Mucosa of rectum (tissue), 2 donors: ENCODE results near the gene RASL12.
"Not testable (repeated sequence)": the region's sequence is repeated elsewhere in the genome, so short reads cannot be mapped to it uniquely, and the experiment has no call there.

Experiments used
- H3K27ac ChIP-seq, 2 donors: one replicate each; pipeline ENCODE4 v1.7.0; 2013; ENCODE audit warnings: inconsistent platforms in 2 of 2, low read depth in 2 of 2, low read length in 2 of 2
- H3K27me3 ChIP-seq, 2 donors: one replicate each; pipeline ENCODE4 v1.7.0; 2013; ENCODE audit warnings: low read length in 2 of 2; ENCODE audit not compliant: control insufficient read depth in 2 of 2, insufficient read depth in 2 of 2
- H3K36me3 ChIP-seq, 2 donors: one replicate each; pipeline ENCODE4 v1.7.0; 2013; ENCODE audit warnings: low read length in 2 of 2; ENCODE audit not compliant: control insufficient read depth in 2 of 2, insufficient read depth in 2 of 2
- H3K4me1 ChIP-seq, 2 donors: one replicate each; pipeline ENCODE4 v1.7.0; 2013; ENCODE audit warnings: low read length in 2 of 2, mild to moderate bottlenecking in 1 of 2; ENCODE audit not compliant: control insufficient read depth in 2 of 2, insufficient read depth in 2 of 2
- H3K4me3 ChIP-seq, 2 donors: one replicate each; pipeline ENCODE4 v1.7.0; 2013; ENCODE audit warnings: low read length in 2 of 2
- H3K9ac ChIP-seq, 2 donors: one replicate each; pipeline ENCODE4 v1.7.0; 2013; ENCODE audit warnings: low read length in 2 of 2, low read depth in 1 of 2, mild to moderate bottlenecking in 1 of 2
- H3K9me3 ChIP-seq, 2 donors: one replicate each; pipeline ENCODE4 v1.7.0; 2013; ENCODE audit warnings: low read length in 2 of 2; ENCODE audit not compliant: control insufficient read depth in 2 of 2
- donor health status: healthy.
- donor health status: Normal muscosa, but diverticular disease.

RASL12 gene

GRCh38 chr15:65032801-65033537 lies 34.8 kb downstream of the RASL12 start:
- Histone ChIP-seq H3K27me3 (no peaks in the 10 kb centered on the region), H3K4me1 (peaks cover 14 to 19% of the 10 kb centered on the region in 2 donors), H3K9ac (peak overlapping the region in 1 of 2 donors; percentile 29), H3K27ac (no peak overlapping the region), H3K4me3 (peak overlapping the region in 1 of 2 donors; percentile 25), H3K9me3 (no peaks in the 10 kb centered on the region), H3K36me3 (no peaks in the 10 kb centered on the region)

GRCh38 chr15:65029736-65030208 lies 38.0 kb downstream of the RASL12 start:
- H3K4me1 ChIP-seq: peaks cover 16 to 18% of the 10 kb centered on the region in 2 donors
- no peaks in the 10 kb centered on the region for H3K27me3 ChIP-seq
- H3K9ac ChIP-seq: no peak overlapping the region
- H3K4me3 ChIP-seq: peak overlapping the region; percentile 84 to 93
- no peak overlapping the region for H3K27ac ChIP-seq
- H3K36me3 ChIP-seq: peaks cover 12 to 15% of the 10 kb centered on the region in 2 donors
- H3K9me3 ChIP-seq: no peaks in the 10 kb centered on the region

- Histone ChIP-seq H3K9ac (peak within 1 kb of the TSS; percentile 83 to 91), H3K4me1 (peaks cover 16 to 18% of the 10 kb centered on the region in 2 donors), H3K4me3 (peak within 1 kb of the TSS; percentile 84 to 93), H3K36me3 (peaks cover 15 to 21% of the 10 kb centered on the region in 2 donors), H3K27ac (peak within 1 kb of the TSS; percentile 63 to 76), H3K27me3 (no peaks in the 10 kb centered on the region), H3K9me3 (no peaks in the 10 kb centered on the region)
These were observed 38.7 kb downstream of the RASL12 start, which contains the start of gene MTFMT for GRCh38 chr15:65028921-65029735. TSS of gene MTFMT (minus strand) at chr15:65029639. CDS start at chr15:65029613, 26 bp downstream.

- Histone ChIP-seq H3K4me3 (peak overlapping the region; percentile 84 to 93), H3K36me3 (peaks cover 15 to 28% of the 10 kb centered on the region in 2 donors), H3K4me1 (peaks cover 12 to 15% of the 10 kb centered on the region in 2 donors), H3K9ac (peak overlapping the region; percentile 83 to 91), H3K27ac (peak overlapping the region in 1 of 2 donors; percentile 32), H3K9me3 (no peaks in the 10 kb centered on the region), H3K27me3 (no peaks in the 10 kb centered on the region)
These were observed 39.5 kb downstream of the RASL12 start for GRCh38 chr15:65028338-65028737.

GRCh38 chr15:65027593-65027992 lies 40.2 kb downstream of the RASL12 start:
- no peaks in the 10 kb centered on the region for H3K27me3 ChIP-seq

GRCh38 chr15:65026756-65027155 lies 41.0 kb downstream of the RASL12 start:
- H3K9me3 ChIP-seq: no peaks in the 10 kb centered on the region

More at GRCh38 chr15:65027593-65027992, 40.2 kb downstream of the RASL12 start:
- Histone ChIP-seq H3K36me3 (peaks cover 15 to 30% of the 10 kb centered on the region in 2 donors), H3K9me3 (no peaks in the 10 kb centered on the region), H3K9ac (no peak overlapping the region), H3K4me3 (peak overlapping the region in 1 of 2 donors; percentile 93), H3K27ac (no peak overlapping the region), H3K4me1 (peaks cover 9 to 12% of the 10 kb centered on the region in 2 donors)

GRCh38 chr15:65021488-65021887 lies 46.3 kb downstream of the RASL12 start:
- Histone ChIP-seq H3K9ac (no peak overlapping the region), H3K27me3 (no peaks in the 10 kb centered on the region), H3K4me3 (no peak overlapping the region), H3K36me3 (peaks cover 40 to 62% of the 10 kb centered on the region in 2 donors), H3K27ac (no peak overlapping the region), H3K9me3 (no peaks in the 10 kb centered on the region), H3K4me1 (no peaks in the 10 kb centered on the region)

More at GRCh38 chr15:65026756-65027155, 41.0 kb downstream of the RASL12 start:
- H3K4me1 ChIP-seq: peaks cover 9 to 12% of the 10 kb centered on the region in 2 donors
- no peak overlapping the region for H3K27ac ChIP-seq
- H3K9ac ChIP-seq: no peak overlapping the region
- H3K4me3 ChIP-seq: no peak overlapping the region
- H3K36me3 ChIP-seq: peaks cover 15 to 30% of the 10 kb centered on the region in 2 donors
- H3K27me3 ChIP-seq: no peaks in the 10 kb centered on the region

- no peaks in the 10 kb centered on the region for H3K9me3 ChIP-seq
- H3K27me3 ChIP-seq: no peaks in the 10 kb centered on the region
- peaks cover 35 to 60% of the 10 kb centered on the region in 2 donors for H3K36me3 ChIP-seq
- H3K4me3 ChIP-seq: no peak overlapping the region
- no peak overlapping the region for H3K27ac ChIP-seq
- H3K9ac ChIP-seq: no peak overlapping the region
- no peaks in the 10 kb centered on the region for H3K4me1 ChIP-seq
These were observed 47.4 kb downstream of the RASL12 start for GRCh38 chr15:65020419-65020818.

- not testable (repeated sequence) for H3K4me3 ChIP-seq, H3K4me1 ChIP-seq, H3K9me3 ChIP-seq, H3K27me3 ChIP-seq, H3K27ac ChIP-seq, H3K9ac ChIP-seq
- peaks cover 24 to 36% of the 10 kb centered on the region in 2 donors for H3K36me3 ChIP-seq
These were observed 56.6 kb downstream of the RASL12 start for GRCh38 chr15:65011198-65011597.

- peaks cover 11 to 24% of the 10 kb centered on the region in 2 donors for H3K36me3 ChIP-seq
- H3K4me3 ChIP-seq: no peak overlapping the region
- no peaks in the 10 kb centered on the region for H3K27me3 ChIP-seq
- peaks cover 0 to 3% of the 10 kb centered on the region in 2 donors for H3K9me3 ChIP-seq
- H3K4me1 ChIP-seq: no peaks in the 10 kb centered on the region
- no peak overlapping the region for H3K9ac ChIP-seq
- H3K27ac ChIP-seq: no peak overlapping the region
These were observed 58.8 kb downstream of the RASL12 start for GRCh38 chr15:65008983-65009382.
